NOMO-1 treated with DMSO at 0.1 percent for 48 hours (cell line): Measurements from ENCODE around the gene ZCCHC8.
"Not testable (repeated sequence)": the region's sequence is repeated elsewhere in the genome, so short reads cannot be mapped to it uniquely, and the experiment has no call there.

Source experiments
- DNase-seq: peaks from one replicate; lab custom pipeline; 2025; ENCODE audit not compliant: unreplicated experiment; lab: John Stamatoyannopoulos, UW

The ZCCHC8 gene

GRCh38 chr12:122513028-122513427, 12.3 kb upstream of the ZCCHC8 start:
- DNase-seq = not testable (repeated sequence)

- DNase-seq = no peak
Measured at GRCh38 chr12:122508163-122508562, 7.4 kb upstream of the ZCCHC8 start.

GRCh38 chr12:122506393-122506938, 5.7 kb upstream of the ZCCHC8 start:
- DNase-seq = no peak

GRCh38 chr12:122505419-122506051, 4.8 kb upstream of the ZCCHC8 start:
- peak; percentile 36 for DNase-seq

- no peak for DNase-seq
Measured at GRCh38 chr12:122503783-122504590, 3.3 kb upstream of the ZCCHC8 start.

- no peak for DNase-seq
Measured at GRCh38 chr12:122503147-122503751, 2.5 kb upstream of the ZCCHC8 start.

GRCh38 chr12:122501489-122501989, 807 bp upstream of the ZCCHC8 start:
- DNase-seq = peak; percentile 70

- peak; percentile 52 for DNase-seq
Measured at GRCh38 chr12:122499991-122500684, 594 bp downstream of the ZCCHC8 start.

- no peak for DNase-seq
Measured at GRCh38 chr12:122495258-122495657, 5.5 kb downstream of the ZCCHC8 start.

GRCh38 chr12:122493222-122493621, 7.5 kb downstream of the ZCCHC8 start:
- not testable (repeated sequence) for DNase-seq

GRCh38 chr12:122491991-122492390, 8.7 kb downstream of the ZCCHC8 start:
- DNase-seq = no peak

- DNase-seq = no peak
Measured at GRCh38 chr12:122489038-122489437, 11.7 kb downstream of the ZCCHC8 start.

GRCh38 chr12:122487807-122488206, 12.9 kb downstream of the ZCCHC8 start:
- not testable (repeated sequence) for DNase-seq

- DNase-seq = no peak
Measured at GRCh38 chr12:122486805-122487426, 13.8 kb downstream of the ZCCHC8 start.

GRCh38 chr12:122486360-122486759, 14.4 kb downstream of the ZCCHC8 start:
- DNase-seq = not testable (repeated sequence)

GRCh38 chr12:122484385-122484784, 16.3 kb downstream of the ZCCHC8 start:
- not testable (repeated sequence) for DNase-seq

- no peak for DNase-seq
Measured at GRCh38 chr12:122483969-122484368, 16.8 kb downstream of the ZCCHC8 start.

- no peak for DNase-seq
Measured at GRCh38 chr12:122481861-122482260, 18.9 kb downstream of the ZCCHC8 start.

GRCh38 chr12:122480753-122481152, 20.0 kb downstream of the ZCCHC8 start:
- DNase-seq = no peak

GRCh38 chr12:122474324-122474716, 26.4 kb downstream of the ZCCHC8 start:
- no peak for DNase-seq
